HG02973 (cell line): ENCODE results near the gene IBTK.
A peak's percentile ranks its signal among the peaks of the same experiment; 100 is the strongest.
"Not testable (repeated sequence)": the region's sequence is repeated elsewhere in the genome, so short reads cannot be mapped to it uniquely, and the experiment has no call there.

Source experiments
- ATAC-seq: cut with Tn5 transposase; IDR thresholded peaks from one replicate; pipeline ENCODE4 v1.9.1; 2021; ENCODE audit warnings: moderate library complexity; ENCODE audit not compliant: unreplicated experiment

The IBTK gene

GRCh38 chr6:82246370-82246769, 1.2 kb downstream of the IBTK start:
- ATAC-seq = no peak

DNA sequence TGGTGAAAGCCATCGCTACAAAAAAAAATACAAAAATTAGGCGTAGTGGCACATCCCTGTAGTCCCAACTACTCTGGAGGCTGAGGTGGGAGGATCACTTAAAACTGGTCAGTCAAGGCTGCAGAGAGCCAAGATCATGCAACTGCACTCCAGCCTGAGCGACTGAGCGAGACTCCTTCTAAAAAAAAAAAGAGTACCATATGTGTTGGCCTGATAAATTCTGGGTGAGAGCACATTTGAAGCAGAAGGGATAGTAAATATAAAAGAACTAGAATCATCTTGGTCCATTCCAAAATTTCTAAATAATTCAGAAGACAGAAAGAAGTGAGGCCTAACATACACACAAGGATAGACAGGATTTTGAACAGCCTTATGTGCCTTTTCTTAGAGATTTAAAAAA, 2.2 kb downstream of the IBTK start:
- no peak for ATAC-seq

DNA sequence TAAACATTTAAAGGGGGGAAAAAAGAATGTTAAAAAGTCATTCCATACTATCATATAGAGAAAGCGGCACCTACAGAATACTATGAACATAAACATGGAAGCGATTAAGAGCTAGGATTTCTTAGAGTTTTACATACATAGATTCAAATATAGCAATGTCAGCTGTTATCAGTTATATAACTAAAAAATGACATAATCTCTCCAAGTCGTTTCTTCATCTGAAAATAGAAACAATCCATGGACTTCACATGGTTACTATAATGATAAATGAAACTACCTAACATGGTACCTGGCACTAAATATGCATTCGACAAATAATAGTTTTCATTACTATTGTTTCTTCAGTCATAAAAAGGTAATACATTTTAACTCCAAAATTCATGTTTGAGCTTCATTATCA, 3.7 kb downstream of the IBTK start:
- no peak for ATAC-seq

DNA sequence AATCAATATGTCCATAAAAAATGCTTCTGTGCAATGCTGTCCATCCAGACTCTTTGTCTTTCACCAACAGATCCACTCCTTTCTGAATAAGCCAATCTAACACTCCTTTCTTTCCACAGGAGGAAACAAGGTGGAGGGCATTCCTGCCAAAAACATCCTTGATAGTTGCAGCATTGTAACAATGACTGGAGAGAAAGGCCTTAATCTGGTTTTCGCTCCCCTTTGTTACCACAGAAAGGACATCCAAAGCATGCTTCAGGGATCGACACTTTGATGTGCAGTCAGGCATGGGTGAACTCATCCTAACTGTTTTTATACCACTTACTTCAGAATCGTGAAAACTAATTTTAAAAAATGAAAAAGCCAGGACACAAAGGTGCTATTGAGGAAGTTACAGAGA, 7.4 kb downstream of the IBTK start:
- ATAC-seq = no peak

DNA sequence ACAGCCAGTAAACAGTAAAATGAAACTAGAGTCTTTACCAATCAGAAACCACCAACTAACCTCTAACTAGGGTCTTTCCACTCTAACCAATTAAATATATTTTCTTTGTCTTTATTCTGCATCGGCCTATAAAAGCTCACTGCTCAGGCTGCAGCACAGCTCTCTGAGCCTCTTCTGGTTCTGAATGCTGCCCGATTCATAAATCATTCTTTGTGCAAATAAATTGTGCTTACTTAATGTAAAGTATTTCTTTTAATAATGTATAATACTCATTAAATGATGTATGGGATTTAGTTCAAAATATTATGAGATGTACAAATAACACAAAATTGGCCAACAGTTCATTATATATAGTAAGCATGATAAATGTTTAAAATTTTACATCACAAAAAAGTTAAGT, 7.9 kb downstream of the IBTK start:
- ATAC-seq = no peak

DNA sequence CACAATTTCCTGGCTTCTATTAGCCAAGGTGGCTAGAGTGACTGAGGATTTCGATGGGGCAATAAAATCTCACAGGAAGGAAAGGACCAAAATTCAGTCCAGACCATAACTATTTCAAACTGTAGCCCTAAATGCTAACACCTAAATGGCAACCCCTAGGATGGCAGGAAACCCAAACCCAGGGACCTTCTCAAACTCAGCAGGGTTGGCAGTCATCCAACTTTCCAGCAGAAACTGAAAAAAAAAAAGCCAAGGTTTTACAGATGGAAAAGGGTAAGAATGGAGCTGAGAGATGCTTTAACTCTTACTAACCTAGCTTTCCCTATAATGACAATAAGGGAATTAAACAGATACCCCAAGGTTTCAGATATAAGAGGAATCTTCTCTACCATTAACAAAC, 10.5 kb downstream of the IBTK start:
- ATAC-seq = no peak

DNA sequence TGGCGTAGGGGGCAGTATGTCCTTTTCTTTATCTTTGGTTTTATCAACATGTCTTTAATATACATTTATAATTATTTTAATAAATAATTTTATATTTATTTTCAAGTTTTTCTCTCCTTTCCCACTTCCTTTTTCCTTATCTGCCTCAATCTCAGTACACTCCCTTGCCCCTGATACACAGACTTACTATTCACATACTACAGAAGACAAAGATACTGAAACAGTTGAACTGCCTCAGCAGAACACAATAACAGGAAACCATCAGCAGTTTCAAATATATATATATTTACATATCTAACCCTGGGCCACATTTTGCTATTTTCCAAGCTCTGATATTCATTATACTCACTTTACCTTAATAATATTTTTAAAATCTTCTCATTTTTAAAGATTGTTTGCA, 19.8 kb downstream of the IBTK start:
- peak; percentile 83 for ATAC-seq

GRCh38 chr6:82220167-82220566, 27.4 kb downstream of the IBTK start:
- no peak for ATAC-seq

GRCh38 chr6:82217018-82217586, 30.4 kb downstream of the IBTK start:
- ATAC-seq = peak; percentile 90

DNA sequence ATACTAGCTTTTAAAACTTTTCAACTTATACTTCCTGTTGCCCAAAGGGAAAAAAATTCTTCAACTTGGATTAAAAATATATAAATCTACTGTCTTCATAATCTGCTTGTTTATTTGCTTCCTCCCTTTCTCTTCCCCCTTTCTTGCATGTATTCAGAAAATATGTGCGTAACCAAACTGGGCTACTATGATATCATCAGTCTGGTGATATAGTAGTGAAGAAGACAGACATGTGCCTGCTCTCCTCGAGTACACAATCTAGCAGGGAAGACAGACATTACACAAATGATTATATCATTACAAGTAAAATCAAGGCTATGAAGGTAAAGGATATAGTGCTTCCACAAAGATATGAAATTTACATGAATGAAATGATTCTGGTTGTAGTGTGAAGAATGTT, 31.0 kb downstream of the IBTK start:
- no peak for ATAC-seq

DNA sequence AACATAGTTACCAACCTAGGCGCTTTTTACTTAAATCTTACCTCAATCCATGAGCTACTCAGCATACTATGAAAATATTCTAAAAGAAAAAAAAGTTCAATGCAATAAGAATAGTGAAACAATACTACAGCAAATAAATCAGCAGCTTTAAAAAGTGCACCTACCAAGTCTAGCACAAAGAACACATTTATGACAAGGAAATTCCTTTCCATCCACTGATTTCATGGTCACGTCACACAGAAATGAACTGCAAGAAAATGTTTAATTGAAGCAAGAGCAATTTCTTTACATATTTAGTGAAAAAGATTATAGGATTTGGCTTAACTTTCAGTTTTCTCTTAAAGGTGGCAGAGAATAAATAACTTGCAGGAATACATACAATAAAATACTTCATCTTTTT, 36.2 kb downstream of the IBTK start:
- no peak for ATAC-seq

- no peak for ATAC-seq
These were observed 38.6 kb downstream of the IBTK start for GRCh38 chr6:82208913-82209312.

DNA sequence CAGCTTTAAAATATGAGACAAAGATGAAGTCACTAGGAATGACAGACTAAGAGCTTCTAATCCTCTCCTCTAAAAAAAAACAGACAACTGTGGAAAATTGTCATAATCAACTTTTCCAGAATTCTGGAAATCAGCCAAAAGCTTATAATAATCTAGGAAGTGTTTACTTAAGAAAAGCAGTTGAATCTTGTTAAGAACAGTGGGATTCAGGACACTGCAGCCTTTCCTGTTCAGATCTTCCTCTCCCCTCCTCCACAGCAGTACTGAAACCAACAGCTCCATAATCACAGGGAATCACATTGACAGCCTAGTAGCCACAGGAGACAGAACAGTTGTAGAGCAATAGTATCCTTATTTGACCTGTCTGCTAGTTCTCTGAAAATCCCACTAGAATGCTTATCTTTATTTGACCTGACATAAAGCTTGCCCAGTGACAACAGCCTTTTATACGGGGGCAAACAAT, 41.6 kb downstream of the IBTK start:
- ATAC-seq = no peak

DNA sequence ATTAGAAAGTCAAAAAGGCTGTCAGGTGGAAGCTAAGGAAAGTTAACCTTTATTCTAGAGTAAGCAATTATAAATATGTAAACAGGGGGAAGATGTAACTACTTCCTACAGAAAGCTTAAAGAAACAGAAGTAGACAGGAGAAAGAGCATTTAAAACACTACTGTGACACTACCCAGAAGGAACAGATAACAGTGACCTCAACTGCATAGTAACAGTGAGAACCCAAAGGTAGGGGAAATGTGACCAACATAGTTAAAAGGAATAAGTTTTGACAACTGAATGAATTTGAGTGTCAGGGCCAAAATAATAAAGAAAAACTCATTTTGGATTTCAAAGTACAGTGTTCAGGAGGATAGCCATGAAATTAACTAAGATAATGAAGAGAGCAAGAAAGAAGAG, 43.5 kb downstream of the IBTK start:
- no peak for ATAC-seq

DNA sequence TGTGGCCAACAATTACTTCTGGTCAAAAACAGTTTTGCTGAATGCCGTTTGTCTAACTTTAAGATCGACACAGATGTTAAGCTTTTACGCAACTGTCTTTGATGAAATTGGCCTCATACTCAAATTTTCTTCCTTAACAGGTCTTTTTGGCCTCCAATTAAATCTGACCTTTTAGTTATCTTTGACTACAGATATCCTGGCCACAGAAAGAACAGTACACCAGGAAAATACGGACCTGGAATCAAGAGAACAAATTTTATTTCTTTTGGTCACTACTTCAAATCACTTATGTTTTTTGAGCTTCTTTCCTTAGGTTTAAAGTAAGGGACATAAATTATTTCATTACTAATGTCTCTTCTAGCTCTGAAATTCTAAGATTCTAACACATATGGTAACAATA, 49.8 kb downstream of the IBTK start:
- no peak for ATAC-seq

DNA sequence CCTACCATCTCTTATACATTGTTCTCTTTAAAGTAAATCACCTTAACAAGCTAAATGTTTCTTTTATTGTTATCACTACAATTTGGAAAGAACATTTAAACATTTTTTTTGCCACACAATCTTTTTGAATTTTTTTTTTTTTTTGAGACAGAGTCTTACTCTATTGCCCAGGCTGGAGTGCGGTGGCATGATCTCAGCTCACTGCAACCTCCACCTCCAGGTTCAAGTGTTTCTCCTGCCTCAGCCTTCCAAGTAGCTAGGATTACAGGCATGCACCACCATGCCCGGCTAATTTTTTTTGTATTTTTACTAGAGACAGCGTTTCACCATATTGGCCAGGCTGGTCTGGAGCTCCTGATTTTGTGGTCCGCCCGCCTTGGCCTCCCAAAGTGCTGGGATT, 50.3 kb downstream of the IBTK start:
- not testable (repeated sequence) for ATAC-seq

DNA sequence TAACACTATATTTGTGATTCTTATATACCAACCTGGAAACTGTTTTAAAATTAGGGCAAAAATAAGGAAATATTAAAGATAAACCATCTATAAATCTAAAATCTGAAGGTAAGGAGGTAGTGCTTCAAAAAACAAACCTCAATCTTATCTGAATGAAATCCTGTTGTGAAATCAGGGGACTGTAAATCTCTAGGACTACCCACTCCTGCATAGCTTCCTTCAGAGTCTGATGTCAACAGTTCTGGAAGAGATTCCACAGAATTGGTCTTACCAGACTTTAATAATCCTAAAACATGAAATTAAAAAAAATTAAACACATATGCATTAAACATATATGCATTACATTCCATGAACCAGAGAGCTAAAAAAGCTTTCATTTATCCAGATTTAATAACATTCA, 51.4 kb downstream of the IBTK start:
- no peak for ATAC-seq

DNA sequence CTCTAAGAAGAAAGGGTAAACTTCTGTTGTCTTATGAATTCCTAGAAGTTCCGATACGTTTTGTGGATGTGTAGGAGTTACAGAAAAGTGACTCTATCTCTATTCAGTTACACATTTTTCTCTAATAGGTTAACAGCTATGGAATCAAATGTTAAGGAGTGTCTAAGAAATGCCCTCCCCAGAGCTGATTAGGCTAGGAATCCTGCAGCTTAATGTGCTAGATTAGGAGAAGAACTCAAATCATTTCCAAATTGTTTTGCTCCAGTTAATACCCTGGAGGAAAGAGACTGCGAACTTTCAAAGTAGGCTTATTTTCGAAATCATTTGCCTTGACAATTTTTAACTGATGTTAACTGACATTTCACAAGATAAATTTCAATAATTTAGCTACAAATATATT, 51.9 kb downstream of the IBTK start:
- ATAC-seq = no peak

GRCh38 chr6:82185948-82186535, 61.5 kb downstream of the IBTK start:
- no peak for ATAC-seq

GRCh38 chr6:82183642-82184282, 63.8 kb downstream of the IBTK start:
- no peak for ATAC-seq

GRCh38 chr6:82182756-82183155, 64.8 kb downstream of the IBTK start:
- no peak for ATAC-seq

GRCh38 chr6:82179415-82179814, 68.1 kb downstream of the IBTK start:
- ATAC-seq = no peak

DNA sequence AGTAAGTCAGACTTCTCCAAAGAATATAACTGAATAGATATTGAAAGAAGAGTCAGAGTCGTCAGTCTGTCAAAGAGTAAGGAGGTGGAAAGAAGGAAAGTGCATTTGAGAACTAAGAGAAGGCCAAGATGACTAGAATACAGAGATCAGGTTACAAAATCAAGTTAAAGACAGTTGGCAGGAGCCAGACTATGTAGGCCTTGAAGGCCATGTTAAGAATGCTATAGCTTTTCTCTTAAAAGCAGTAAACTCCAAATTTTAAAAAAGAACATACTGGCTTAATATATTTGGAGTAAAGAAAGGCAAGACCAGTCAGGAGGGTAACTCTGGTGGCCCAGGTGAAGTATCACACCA, 68.8 kb downstream of the IBTK start:
- ATAC-seq = no peak
